SH-SY5Y (cell line): ENCODE data around the gene CARD11.

Experiments used
- GATA2 ChIP-seq: IDR thresholded peaks from 2 replicates; pipeline ENCODE4 v1.6.1; 2011; ENCODE audit warnings: mild to moderate bottlenecking, low read depth, low read length
- GATA3 ChIP-seq: IDR thresholded peaks from 2 replicates; pipeline ENCODE4 v1.6.1; 2011; ENCODE audit warnings: low read depth, mild to moderate bottlenecking, low read length, moderate library complexity

DNA sequence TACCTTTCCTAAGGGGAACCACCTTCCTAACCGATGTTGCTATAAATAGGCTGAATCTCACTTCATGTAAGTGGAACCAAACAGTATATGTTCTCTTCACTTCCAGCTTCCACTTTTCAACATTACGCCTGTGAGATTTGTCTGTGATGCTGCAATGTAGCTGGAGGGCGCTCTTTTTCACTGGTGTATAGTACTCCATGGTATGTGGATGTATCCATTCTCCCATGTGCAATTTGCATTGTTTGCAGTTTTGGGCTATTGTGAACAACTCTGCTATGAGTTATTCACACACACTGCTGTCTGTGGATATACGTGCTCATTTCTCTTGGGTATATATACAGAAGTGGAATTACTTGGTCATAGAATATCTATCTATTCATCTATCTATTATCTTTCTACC, 123.6 kb downstream of the CARD11 start:
- TF ChIP-seq GATA3 (no peak), GATA2 (no peak)
